ENCODE data around the gene MOB2. TPM values are rescaled to one million over a fixed set of nuclear protein-coding genes. Genes with fewer than 3 reads are reported as not detected.

The MOB2 gene
- total RNA-seq, 1 experiment from 2014 or later = 21.3 TPM

Other genes with a start within 250 kb of the MOB2 start
- 19.8 and 21.5 TPM in 2 replicates for gene TOLLIP, start 177.1 kb downstream of the MOB2 start, total RNA-seq (2014; rRNA removed; shearing (Covaris generic))
- gene BRSK2, start 96.8 kb downstream of the MOB2 start, total RNA-seq (2014; rRNA removed; shearing (Covaris generic)) = 0.44 TPM in 1 of 2 replicates, not detected in the other
- gene DUSP8, start 85.5 kb upstream of the MOB2 start, total RNA-seq (2014; rRNA removed; shearing (Covaris generic)) = 1.2 and 3.5 TPM in 2 replicates
- not detected in 2 replicates for gene KRTAP5-1, start 98.5 kb upstream of the MOB2 start, total RNA-seq (2014; rRNA removed; shearing (Covaris generic))
- not detected in 2 replicates for gene KRTAP5-2, start 111.5 kb upstream of the MOB2 start, total RNA-seq (2014; rRNA removed; shearing (Covaris generic))
- not detected in 2 replicates for gene KRTAP5-3, start 121.7 kb upstream of the MOB2 start, total RNA-seq (2014; rRNA removed; shearing (Covaris generic))
- gene KRTAP5-4, start 135.4 kb upstream of the MOB2 start, total RNA-seq (2014; rRNA removed; shearing (Covaris generic)) = not detected in 2 replicates
- not detected in 2 replicates for gene KRTAP5-5, start 143.0 kb upstream of the MOB2 start, total RNA-seq (2014; rRNA removed; shearing (Covaris generic))
- gene KRTAP5-6, start 210.4 kb upstream of the MOB2 start, total RNA-seq (2014; rRNA removed; shearing (Covaris generic)) = not detected in 2 replicates

Data from M059J (cell line).